Tibial nerve (tissue), 4 donors: ENCODE results near the gene STARD3.

Experiments used
- CTCF ChIP-seq, 5 experiments: fragments of 200-600 bp in 3 of 5; fragments of 450-650 bp in 2 of 5; sonication (generic) in 3 of 5; IDR thresholded peaks; one replicate each; pipeline ENCODE4 v1.5.1; 2016 to 2019; ENCODE audit warnings: antibody characterized with exemption in 5 of 5, mild to moderate bottlenecking in 3 of 5, moderate library complexity in 2 of 5
- EP300 ChIP-seq, 2 donors: sonication (generic); formaldehyde crosslinking; IDR thresholded peaks; one replicate each; pipeline ENCODE4 v1.6.1; 2017; ENCODE audit warnings: antibody characterized with exemption in 2 of 2, mild to moderate bottlenecking in 1 of 2
- POLR2A ChIP-seq, 2 donors: fragments of 450-650 bp; IDR thresholded peaks; one replicate each; pipeline ENCODE4 v1.6.1; 2017; ENCODE audit warnings: antibody characterized with exemption in 2 of 2, mild to moderate bottlenecking in 2 of 2, moderate library complexity in 2 of 2

- no peak for TF ChIP-seq CTCF (IDR thresholded peaks at IDR 0.05)
- TF ChIP-seq EP300 (IDR thresholded peaks at IDR 0.05): no peak
- TF ChIP-seq POLR2A (IDR thresholded peaks at IDR 0.05): no peak
Observed at GRCh38 chr17:39591958-39592954, 44.7 kb upstream of the STARD3 start.
